ENCODE data around the gene KCNMA1.

DNA sequence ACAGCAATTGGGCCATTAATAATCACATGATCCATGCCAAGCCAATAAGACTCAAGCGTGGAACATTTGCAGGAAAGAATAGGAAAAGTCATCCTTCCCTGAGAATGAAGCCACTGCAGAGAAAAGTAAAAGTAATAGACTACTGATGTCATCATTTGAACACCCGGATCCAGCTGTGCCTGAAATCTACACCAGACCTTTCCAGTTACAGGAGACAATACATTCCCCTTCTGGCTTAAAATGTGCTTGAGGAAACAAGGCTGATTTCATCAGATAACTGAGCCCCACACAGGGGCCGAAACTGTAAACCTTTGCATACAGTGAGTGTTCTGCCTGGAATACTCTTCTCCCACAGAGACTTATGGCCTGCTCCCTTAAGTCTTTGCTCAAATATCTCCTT, 232.8 kb downstream of the KCNMA1 start:
- TF ChIP-seq, protein P1, sequence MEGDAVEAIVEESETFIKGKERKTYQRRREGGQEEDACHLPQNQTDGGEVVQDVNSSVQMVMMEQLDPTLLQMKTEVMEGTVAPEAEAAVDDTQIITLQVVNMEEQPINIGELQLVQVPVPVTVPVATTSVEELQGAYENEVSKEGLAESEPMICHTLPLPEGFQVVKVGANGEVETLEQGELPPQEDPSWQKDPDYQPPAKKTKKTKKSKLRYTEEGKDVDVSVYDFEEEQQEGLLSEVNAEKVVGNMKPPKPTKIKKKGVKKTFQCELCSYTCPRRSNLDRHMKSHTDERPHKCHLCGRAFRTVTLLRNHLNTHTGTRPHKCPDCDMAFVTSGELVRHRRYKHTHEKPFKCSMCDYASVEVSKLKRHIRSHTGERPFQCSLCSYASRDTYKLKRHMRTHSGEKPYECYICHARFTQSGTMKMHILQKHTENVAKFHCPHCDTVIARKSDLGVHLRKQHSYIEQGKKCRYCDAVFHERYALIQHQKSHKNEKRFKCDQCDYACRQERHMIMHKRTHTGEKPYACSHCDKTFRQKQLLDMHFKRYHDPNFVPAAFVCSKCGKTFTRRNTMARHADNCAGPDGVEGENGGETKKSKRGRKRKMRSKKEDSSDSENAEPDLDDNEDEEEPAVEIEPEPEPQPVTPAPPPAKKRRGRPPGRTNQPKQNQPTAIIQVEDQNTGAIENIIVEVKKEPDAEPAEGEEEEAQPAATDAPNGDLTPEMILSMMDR (IDR thresholded peaks at IDR 0.05): no peak
- TF ChIP-seq, protein P2, sequence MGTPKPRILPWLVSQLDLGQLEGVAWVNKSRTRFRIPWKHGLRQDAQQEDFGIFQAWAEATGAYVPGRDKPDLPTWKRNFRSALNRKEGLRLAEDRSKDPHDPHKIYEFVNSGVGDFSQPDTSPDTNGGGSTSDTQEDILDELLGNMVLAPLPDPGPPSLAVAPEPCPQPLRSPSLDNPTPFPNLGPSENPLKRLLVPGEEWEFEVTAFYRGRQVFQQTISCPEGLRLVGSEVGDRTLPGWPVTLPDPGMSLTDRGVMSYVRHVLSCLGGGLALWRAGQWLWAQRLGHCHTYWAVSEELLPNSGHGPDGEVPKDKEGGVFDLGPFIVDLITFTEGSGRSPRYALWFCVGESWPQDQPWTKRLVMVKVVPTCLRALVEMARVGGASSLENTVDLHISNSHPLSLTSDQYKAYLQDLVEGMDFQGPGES (IDR thresholded peaks at IDR 0.05; ENCODE audit: low read depth, low read length): no peak
- TF ChIP-seq RFX5 (IDR thresholded peaks at IDR 0.05; ENCODE audit: low read length) (no peak), EP300 (IDR thresholded peaks at IDR 0.05; ENCODE audit: borderline replicate concordance in 1 of 2, low read depth in 1 of 2, low read length in 1 of 2) (no peak), SIN3A (IDR thresholded peaks at IDR 0.05; ENCODE audit: borderline replicate concordance, low read depth, low read length) (no peak), SMC3 (IDR thresholded peaks at IDR 0.05; ENCODE audit: low read depth, low read length) (no peak), MAX (IDR thresholded peaks at IDR 0.05; ENCODE audit: low read depth) (no peak)

Data from SK-N-SH (cell line).